ENCODE measurements around the gene NCKAP1. TPM values are rescaled to one million over a fixed set of nuclear protein-coding genes. Genes with fewer than 3 reads are reported as not detected.

The NCKAP1 gene
- total RNA-seq, 1 experiment from 2014 or later, result 195 TPM

GRCh38 chr2:182866461-182867406 lies 171.5 kb downstream of the NCKAP1 start, which contains the start of gene FRZB:
Gene FRZB (minus strand): TSS chr2:182866637. CDS start chr2:182866552, 85 bp downstream.
- H3K27ac ChIP-seq, result no peak within 1 kb of the TSS
- no peaks in the 10 kb centered on the region for H3K36me3 ChIP-seq
- peak within 1 kb of the TSS; percentile 34 for H3K4me3 ChIP-seq
- DNase-seq (ENCODE audit: low read depth in 1 of 2, low spot score in 2 of 2), result peak; percentile 51 to 52
- H3K27me3 ChIP-seq (replicated peaks), result peaks cover 5% of the 10 kb centered on the region
- no peaks in the 10 kb centered on the region for H3K9me3 ChIP-seq (replicated peaks)
- H3K4me1 ChIP-seq (replicated peaks), result peaks cover 8% of the 10 kb centered on the region; the same call in 1 of the 2 replicates

- no peak for DNase-seq (ENCODE audit: low read depth in 1 of 2, low spot score in 2 of 2)
- peaks cover 8% of the 10 kb centered on the region; the same call in 1 of the 2 replicates for H3K4me1 ChIP-seq (replicated peaks)
- no peaks in the 10 kb centered on the region for H3K36me3 ChIP-seq
- H3K4me3 ChIP-seq, result peak overlapping the region; percentile 34
- H3K27me3 ChIP-seq (replicated peaks), result peaks cover 5% of the 10 kb centered on the region
- no peaks in the 10 kb centered on the region for H3K9me3 ChIP-seq (replicated peaks)
- no peak overlapping the region for H3K27ac ChIP-seq
Observed at GRCh38 chr2:182866095-182866460, 172.2 kb downstream of the NCKAP1 start.

GRCh38 chr2:182864949-182865570 lies 173.2 kb downstream of the NCKAP1 start:
- H3K9me3 ChIP-seq (replicated peaks), result no peaks in the 10 kb centered on the region
- no peaks in the 10 kb centered on the region for H3K36me3 ChIP-seq
- peaks cover 8% of the 10 kb centered on the region; the same call in 1 of the 2 replicates for H3K4me1 ChIP-seq (replicated peaks)
- DNase-seq (ENCODE audit: low read depth in 1 of 2, low spot score in 2 of 2), result no peak
- no peak overlapping the region for H3K27ac ChIP-seq
- H3K27me3 ChIP-seq (replicated peaks), result peaks cover 5% of the 10 kb centered on the region
- no peak overlapping the region for H3K4me3 ChIP-seq

- Histone ChIP-seq H3K27ac (no peak overlapping the region), H3K36me3 (no peaks in the 10 kb centered on the region)
- DNase-seq (ENCODE audit: low read depth in 1 of 2, low spot score in 2 of 2), result no peak
Observed at GRCh38 chr2:182863642-182864041, 174.6 kb downstream of the NCKAP1 start.

GRCh38 chr2:182862091-182862490 lies 176.2 kb downstream of the NCKAP1 start:
- no peaks in the 10 kb centered on the region for H3K36me3 ChIP-seq
- DNase-seq (ENCODE audit: low read depth in 1 of 2, low spot score in 2 of 2), result no peak
- peaks cover 5% of the 10 kb centered on the region; the same call in 1 of the 2 replicates for H3K27me3 ChIP-seq (replicated peaks)
- H3K27ac ChIP-seq, result no peak overlapping the region
- no peaks in the 10 kb centered on the region for H3K9me3 ChIP-seq (replicated peaks)
- H3K4me3 ChIP-seq, result no peak overlapping the region
- H3K4me1 ChIP-seq (replicated peaks), result peaks cover 6% of the 10 kb centered on the region; the same call in 1 of the 2 replicates

More at GRCh38 chr2:182863642-182864041, 174.6 kb downstream of the NCKAP1 start:
- H3K9me3 ChIP-seq (replicated peaks), result no peaks in the 10 kb centered on the region
- peaks cover 8% of the 10 kb centered on the region; the same call in 1 of the 2 replicates for H3K4me1 ChIP-seq (replicated peaks)
- peaks cover 5% of the 10 kb centered on the region for H3K27me3 ChIP-seq (replicated peaks)
- H3K4me3 ChIP-seq, result no peak overlapping the region

GRCh38 chr2:182860858-182861257 lies 177.4 kb downstream of the NCKAP1 start:
- no peak overlapping the region for H3K4me3 ChIP-seq
- H3K9me3 ChIP-seq (replicated peaks), result no peaks in the 10 kb centered on the region
- no peaks in the 10 kb centered on the region for H3K4me1 ChIP-seq (replicated peaks)
- no peaks in the 10 kb centered on the region for H3K36me3 ChIP-seq
- H3K27me3 ChIP-seq (replicated peaks), result peaks cover 5% of the 10 kb centered on the region; the same call in 1 of the 2 replicates
- DNase-seq (ENCODE audit: low read depth in 1 of 2, low spot score in 2 of 2), result no peak
- H3K27ac ChIP-seq, result no peak overlapping the region

Other genes starting within 250 kb of the NCKAP1 start
- gene FRZB, start 171.8 kb downstream of the NCKAP1 start, total RNA-seq (2014; rRNA removed; shearing (Covaris generic)), result 0.03 TPM in 1 of 2 replicates, not detected in the other
- 5.1 and 8.5 TPM in 2 replicates for gene DUSP19, start 40.3 kb upstream of the NCKAP1 start, total RNA-seq (2014; rRNA removed; shearing (Covaris generic))
- gene NUP35, start 86.0 kb upstream of the NCKAP1 start, total RNA-seq (2014; rRNA removed; shearing (Covaris generic)), result 41.9 and 47.8 TPM in 2 replicates

All from SJSA1 (cell line).